Stimulated activated CD8-positive, alpha-beta memory T cell treated with anti-CD3 and anti-CD28 coated beads, Interleukin-12 subunit alpha, Interleukin-12 subunit beta, amount 100 ng/mL, for 4 hours (primary cell): ENCODE results near the gene BCAS1.
A peak's percentile ranks its signal among the peaks of the same experiment; 100 is the strongest.

ENCODE experiments used
- DNase-seq: peaks from one replicate; pipeline ENCODE4 v3.0.0-alpha.2; 2020; ENCODE audit warnings: low read depth

BCAS1 gene

GRCh38 chr20:54070187-54070987 is at the start of gene BCAS1:
TSS of gene BCAS1 (minus strand) at chr20:54070594. CDS start at chr20:54058718, 11,876 bp downstream.
- DNase-seq = no peak

- DNase-seq = no peak
Observed at GRCh38 chr20:54119744-54120143, 49.4 kb upstream of the BCAS1 start.

DNA sequence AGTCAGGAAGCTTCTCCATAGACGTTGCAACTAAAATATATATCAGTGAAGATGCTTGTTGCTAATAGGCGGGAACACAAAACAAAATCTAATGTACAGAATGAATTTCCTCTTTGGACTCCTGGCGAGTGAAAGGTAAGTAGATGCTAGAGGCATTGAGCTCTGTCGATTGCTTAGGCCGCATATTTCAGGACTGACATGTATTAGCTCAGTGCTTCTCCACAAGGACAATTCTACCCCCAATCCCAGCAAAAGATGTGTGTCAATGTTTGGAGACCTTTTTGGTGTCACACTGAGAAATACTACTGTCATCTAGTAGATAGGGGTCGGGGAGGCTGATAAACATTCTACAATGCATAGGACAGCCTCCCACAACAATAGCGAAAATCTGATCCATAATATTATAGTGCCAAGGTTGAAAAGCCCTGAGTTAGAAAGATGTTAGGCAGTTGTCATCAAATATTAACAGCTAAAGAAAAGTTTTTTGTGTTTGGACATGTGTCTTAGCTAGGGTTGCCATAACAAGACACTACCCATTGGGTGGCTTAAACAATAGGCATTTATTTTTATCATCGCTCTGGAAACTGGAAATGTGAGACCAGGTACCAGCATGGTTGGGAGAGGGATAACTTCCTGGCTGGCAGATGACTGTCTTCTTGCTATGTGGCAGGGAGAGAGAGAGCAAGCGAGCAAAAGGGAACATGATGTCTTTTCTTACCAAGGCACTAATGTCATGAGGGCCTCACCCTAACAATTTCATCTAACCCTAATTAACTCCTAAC is 48.0 kb upstream of the BCAS1 start:
- no peak for DNase-seq

- DNase-seq = no peak
Observed at GRCh38 chr20:54116550-54117235, 46.3 kb upstream of the BCAS1 start.

GRCh38 chr20:54115172-54115854 is 44.9 kb upstream of the BCAS1 start:
- no peak for DNase-seq

DNA sequence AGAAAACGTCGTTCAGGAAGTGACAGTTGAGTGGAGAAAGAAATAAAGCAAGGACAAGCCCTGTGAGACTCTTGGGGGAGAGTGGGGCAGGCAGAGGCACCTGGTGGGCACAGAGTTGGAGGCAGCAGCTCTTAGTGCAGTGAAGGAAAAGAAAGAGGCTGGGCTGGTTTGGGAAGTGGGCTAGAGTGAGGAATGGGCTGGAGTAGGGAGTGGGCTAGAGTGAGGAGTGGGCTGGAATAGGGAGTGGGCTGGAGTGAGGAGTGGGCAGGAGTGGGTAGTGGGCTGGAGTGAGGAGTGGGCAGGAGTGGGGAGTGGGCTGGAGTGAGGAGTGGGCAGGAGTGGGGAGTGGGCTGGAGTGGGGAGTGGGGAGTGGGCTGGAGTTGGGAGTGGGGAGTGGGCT is 43.7 kb upstream of the BCAS1 start:
- DNase-seq = no peak

- no peak for DNase-seq
Observed at GRCh38 chr20:54113566-54113965, 43.2 kb upstream of the BCAS1 start.

GRCh38 chr20:54112221-54112884 is 42.0 kb upstream of the BCAS1 start:
- DNase-seq = no peak

DNA sequence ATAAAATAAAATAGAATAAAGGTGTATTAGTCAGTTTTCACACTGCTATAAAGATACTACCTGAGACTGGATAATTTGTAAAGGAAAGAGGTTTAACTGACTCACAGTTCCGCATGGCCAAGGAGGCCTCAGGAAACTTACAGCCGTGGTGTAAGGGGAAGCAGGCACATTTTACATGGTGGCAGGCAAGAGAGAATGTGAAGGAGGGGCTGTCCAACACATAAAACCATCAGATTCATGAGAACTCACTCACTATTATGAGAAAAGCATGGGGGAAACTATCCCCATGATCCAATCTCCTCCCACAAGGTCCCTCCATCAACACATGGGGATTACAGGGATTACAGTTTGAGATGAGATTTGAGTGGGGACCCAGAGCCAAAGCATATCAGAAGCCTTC is 41.1 kb upstream of the BCAS1 start:
- DNase-seq = no peak

DNA sequence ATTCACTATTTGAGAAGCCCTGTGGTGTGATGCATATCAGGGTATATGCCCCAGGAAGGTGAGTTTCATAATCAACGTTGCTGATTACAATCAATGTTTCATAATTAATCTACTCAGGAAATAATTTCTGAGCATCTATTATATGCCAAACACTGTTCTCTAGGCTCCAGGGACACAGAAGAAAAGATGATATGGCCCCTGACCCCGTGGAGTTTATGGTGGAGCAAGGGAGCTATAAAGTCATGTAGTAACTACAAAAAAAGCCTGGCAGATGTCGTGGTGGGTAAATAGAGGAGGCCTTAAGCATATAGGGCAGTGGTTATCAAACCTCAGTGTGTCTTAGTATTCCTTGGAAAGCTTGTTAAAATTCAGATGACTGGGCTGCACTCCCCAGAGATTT is 40.1 kb upstream of the BCAS1 start:
- DNase-seq = no peak

GRCh38 chr20:54110041-54110440 is 39.6 kb upstream of the BCAS1 start:
- no peak for DNase-seq

DNA sequence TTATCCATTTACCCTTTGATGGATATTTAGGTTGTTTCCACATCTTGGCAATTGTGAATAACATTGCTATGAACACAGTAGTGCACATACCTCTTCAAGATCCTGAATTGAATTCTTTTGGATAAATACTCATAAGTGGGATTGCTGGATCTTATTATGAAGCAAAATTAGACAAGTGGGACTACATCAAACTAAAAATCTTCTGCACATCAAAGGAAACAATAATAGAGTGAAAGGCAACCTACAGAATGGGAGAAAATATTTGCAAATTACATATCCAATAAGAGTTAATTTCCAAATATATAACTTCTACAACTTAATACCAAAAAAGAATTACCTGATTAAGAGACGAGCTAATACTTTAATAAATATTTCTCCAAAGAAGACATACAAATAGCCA is 38.4 kb upstream of the BCAS1 start:
- DNase-seq = no peak

GRCh38 chr20:54108326-54108642 is 37.9 kb upstream of the BCAS1 start:
- DNase-seq = no peak

DNA sequence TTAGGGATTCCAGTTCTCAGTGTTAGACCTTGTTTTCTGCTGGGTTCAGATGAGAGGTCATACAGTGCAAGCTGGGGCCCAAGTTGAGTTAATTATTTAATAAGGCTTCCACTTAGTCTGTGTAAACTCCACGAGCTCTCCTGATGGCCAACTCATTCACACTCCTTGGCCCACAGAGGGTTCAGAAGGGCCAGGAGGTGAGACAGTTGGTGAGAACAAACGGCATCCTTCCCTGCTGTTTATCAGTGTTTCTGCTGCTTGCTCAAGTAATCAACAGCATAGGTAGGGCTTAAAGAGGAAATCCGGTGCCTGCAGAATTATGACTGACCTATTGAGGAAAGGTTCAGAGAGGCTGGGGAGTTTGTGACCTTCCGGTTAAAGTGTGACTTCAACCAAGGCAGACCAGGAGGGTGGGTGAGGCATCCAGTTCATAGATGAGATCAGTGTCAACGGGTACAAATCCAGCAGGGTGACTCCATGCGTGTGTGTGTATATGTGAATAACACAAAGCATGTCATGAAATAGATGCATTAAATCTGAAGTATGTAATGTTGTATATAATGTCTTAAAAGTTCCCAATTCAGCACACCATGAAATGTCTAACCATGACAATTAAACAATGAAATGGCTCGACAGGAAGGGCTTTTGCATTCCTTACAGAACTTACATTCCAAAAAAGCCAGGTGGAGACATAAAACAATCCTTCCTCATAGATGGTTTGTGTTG is 37.4 kb upstream of the BCAS1 start:
- no peak for DNase-seq

DNA sequence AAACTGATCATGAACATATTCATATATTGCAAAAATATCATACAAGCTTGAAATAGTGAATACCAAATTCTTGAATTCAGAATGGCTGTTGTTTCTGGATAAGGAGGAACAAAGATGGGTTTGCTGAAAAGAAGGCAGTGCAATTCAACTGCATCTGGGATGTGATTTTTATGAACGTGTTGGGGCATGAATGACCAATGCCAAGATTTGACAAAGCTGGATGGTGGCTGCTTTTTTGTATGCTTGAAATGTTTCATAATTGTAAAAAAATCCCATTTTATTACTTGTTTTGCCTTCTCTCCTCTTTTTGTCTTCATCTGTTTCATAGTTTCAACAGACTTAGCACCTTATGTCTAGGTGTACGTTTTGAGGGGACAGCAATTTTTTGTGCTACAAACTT is 36.8 kb upstream of the BCAS1 start:
- DNase-seq = no peak

- no peak for DNase-seq
Observed at GRCh38 chr20:54106162-54106561, 35.8 kb upstream of the BCAS1 start.

GRCh38 chr20:54105653-54106052 is 35.3 kb upstream of the BCAS1 start:
- DNase-seq = no peak

DNA sequence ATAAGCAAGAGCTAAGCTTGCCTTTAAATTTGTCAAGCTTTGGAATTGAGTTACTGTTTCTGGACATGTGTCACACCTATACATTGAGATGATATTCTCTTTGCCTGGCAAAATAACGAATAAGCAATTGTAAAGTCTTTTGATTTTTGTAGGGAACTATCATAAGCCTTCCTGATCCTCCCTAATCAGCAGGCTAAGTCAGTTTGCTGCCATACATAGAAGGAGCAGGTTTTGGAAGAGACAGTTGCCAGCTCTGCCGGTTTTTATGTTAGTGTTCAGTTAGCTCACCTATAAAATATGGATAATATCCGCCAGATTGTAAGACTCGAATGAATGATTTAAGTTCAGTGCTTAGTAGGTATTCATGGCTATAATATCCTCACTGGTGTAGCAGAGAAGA is 34.4 kb upstream of the BCAS1 start:
- no peak for DNase-seq

DNA sequence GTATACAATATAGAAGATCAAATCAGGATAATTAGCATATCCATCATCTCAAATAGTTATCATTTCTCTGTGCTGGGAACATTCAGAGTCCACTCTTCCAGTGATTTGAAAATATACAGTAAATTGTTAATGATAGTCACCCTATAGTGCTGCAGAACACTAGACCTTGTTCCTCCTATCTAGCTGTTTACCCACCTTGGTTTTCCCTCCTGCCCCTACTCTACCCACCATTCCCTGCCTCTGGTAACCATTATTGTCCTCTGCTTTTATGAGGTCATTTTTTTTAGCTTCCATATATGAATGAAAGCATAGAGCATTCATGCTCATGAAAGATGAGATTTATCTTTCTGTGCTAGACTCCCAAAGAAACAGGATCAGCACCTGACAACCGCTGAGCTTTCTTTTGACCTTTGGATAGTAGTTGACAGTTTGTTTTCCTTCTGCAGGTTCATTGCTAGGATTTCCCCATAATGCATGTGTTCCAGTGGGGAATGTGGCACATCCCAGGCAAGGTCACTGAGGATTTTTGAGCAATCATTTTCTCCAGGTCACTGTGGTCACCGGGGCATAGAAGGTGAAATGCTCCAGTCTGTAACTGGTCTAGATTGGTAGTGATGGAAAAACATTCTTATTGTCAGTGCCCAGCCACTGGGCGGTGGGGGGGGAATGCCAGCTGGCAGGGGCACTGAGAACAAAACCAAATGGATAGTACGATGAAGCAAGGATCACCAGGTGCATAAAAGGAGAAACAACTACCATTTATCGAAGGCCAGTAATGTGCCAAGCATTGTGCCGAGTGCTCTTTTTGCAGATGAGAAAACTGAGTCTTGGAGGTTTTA is 33.6 kb upstream of the BCAS1 start:
- no peak for DNase-seq

GRCh38 chr20:54103067-54103761 is 32.8 kb upstream of the BCAS1 start:
- DNase-seq = peak; percentile 37
